ENCODE results near the gene TCEAL9. TPM values are rescaled to one million over a fixed set of nuclear protein-coding genes. Genes with fewer than 3 reads are reported as not detected.

Gene TCEAL9
- total RNA-seq, 2 experiments from 2014 or later: not detected

GRCh38 chrX:103362474-103362873, 6.2 kb downstream of the TCEAL9 start:
- H3K4me1 ChIP-seq (ENCODE audit: insufficient read depth, low read length): no peaks in the 10 kb centered on the region
- H3K4me3 Mint-ChIP-seq: no peak overlapping the region
- peaks cover 5% of the 10 kb centered on the region for H3K4me1 Mint-ChIP-seq (ENCODE audit: low read depth)
- no peak for ATAC-seq (ENCODE audit: poor library complexity)
- TF ChIP-seq, protein P1, sequence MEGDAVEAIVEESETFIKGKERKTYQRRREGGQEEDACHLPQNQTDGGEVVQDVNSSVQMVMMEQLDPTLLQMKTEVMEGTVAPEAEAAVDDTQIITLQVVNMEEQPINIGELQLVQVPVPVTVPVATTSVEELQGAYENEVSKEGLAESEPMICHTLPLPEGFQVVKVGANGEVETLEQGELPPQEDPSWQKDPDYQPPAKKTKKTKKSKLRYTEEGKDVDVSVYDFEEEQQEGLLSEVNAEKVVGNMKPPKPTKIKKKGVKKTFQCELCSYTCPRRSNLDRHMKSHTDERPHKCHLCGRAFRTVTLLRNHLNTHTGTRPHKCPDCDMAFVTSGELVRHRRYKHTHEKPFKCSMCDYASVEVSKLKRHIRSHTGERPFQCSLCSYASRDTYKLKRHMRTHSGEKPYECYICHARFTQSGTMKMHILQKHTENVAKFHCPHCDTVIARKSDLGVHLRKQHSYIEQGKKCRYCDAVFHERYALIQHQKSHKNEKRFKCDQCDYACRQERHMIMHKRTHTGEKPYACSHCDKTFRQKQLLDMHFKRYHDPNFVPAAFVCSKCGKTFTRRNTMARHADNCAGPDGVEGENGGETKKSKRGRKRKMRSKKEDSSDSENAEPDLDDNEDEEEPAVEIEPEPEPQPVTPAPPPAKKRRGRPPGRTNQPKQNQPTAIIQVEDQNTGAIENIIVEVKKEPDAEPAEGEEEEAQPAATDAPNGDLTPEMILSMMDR (IDR thresholded peaks at IDR 0.05): no peak
- peaks cover 4% of the 10 kb centered on the region for H3K27me3 Mint-ChIP-seq
- no peaks in the 10 kb centered on the region for H3K9me3 Mint-ChIP-seq
- H3K27me3 ChIP-seq (ENCODE audit: control insufficient read depth in 1 of 2, insufficient read depth in 2 of 2, low read length in 2 of 2): no peaks in the 10 kb centered on the region
- H3K36me3 Mint-ChIP-seq (ENCODE audit: low read depth): no peaks in the 10 kb centered on the region
- intact Hi-C loops (cut with DNase I, micrococcal nuclease): no loop called here
- no peak overlapping the region for H3K4me3 ChIP-seq (ENCODE audit: low read length)
- POLR2A ChIA-PET: no interaction called here
- H3K27ac ChIP-seq (ENCODE audit: low read depth in 1 of 2, low read length in 2 of 2): no peak overlapping the region
- DNase-seq: no peak
- no peaks in the 10 kb centered on the region for H3K9me3 ChIP-seq (ENCODE audit: control insufficient read depth in 1 of 2, insufficient read depth in 1 of 2, low read length in 2 of 2)
- H3K36me3 ChIP-seq (ENCODE audit: insufficient read depth, low read length): no peaks in the 10 kb centered on the region
- CTCF ChIA-PET: no interaction called here
- no peak overlapping the region for H3K27ac Mint-ChIP-seq

- ATAC-seq (ENCODE audit: poor library complexity) (no peak), DNase-seq (no peak)
- H3K27me3 ChIP-seq (ENCODE audit: control insufficient read depth in 1 of 2, insufficient read depth in 2 of 2, low read length in 2 of 2): no peaks in the 10 kb centered on the region
- no peak overlapping the region for H3K4me3 Mint-ChIP-seq
- ChIA-PET CTCF (no interaction called here), POLR2A (no interaction called here)
- H3K36me3 ChIP-seq (ENCODE audit: insufficient read depth, low read length): no peaks in the 10 kb centered on the region
- no peaks in the 10 kb centered on the region for H3K9me3 ChIP-seq (ENCODE audit: control insufficient read depth in 1 of 2, insufficient read depth in 1 of 2, low read length in 2 of 2)
- intact Hi-C loops (cut with DNase I, micrococcal nuclease): no loop called here
- H3K27ac Mint-ChIP-seq: no peak overlapping the region
- no peaks in the 10 kb centered on the region for H3K4me1 Mint-ChIP-seq (ENCODE audit: low read depth)
- no peak overlapping the region for H3K27ac ChIP-seq (ENCODE audit: low read depth in 1 of 2, low read length in 2 of 2)
- no peaks in the 10 kb centered on the region for H3K36me3 Mint-ChIP-seq (ENCODE audit: low read depth)
- H3K4me1 ChIP-seq (ENCODE audit: insufficient read depth, low read length): no peaks in the 10 kb centered on the region
- peaks cover 4% of the 10 kb centered on the region for H3K27me3 Mint-ChIP-seq
- TF ChIP-seq, protein P1 (IDR thresholded peaks at IDR 0.05): no peak
- no peak overlapping the region for H3K4me3 ChIP-seq (ENCODE audit: low read length)
- H3K9me3 Mint-ChIP-seq: no peaks in the 10 kb centered on the region
These were observed 6.7 kb downstream of the TCEAL9 start for GRCh38 chrX:103363046-103363445.

DNA sequence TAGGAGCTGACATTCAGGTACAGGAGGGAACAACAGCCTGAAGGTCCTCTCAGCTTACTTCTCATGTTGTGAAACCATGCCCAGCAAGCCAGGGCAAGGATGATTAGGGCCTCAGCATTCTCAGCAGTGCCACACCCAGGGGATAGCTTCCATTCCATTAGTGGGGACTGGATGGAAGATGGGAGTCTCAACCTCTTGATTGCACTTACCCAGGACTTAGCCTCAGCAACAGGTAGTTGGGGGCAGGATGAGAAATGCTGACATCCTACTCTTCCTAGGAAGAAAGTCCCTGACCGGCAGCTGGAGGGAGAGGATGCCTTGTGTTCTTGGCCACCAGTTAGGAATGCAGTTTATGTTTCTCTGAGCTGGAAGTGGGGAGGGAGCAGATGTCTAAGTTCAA, 11.2 kb downstream of the TCEAL9 start:
- DNase-seq: no peak
- Mint-ChIP-seq H3K9me3 (no peaks in the 10 kb centered on the region), H3K27me3 (peaks cover 4% of the 10 kb centered on the region), H3K4me3 (no peak overlapping the region), H3K27ac (no peak overlapping the region), H3K36me3 (ENCODE audit: low read depth) (no peaks in the 10 kb centered on the region), H3K4me1 (ENCODE audit: low read depth) (no peaks in the 10 kb centered on the region)
- TF ChIP-seq, protein P1 (IDR thresholded peaks at IDR 0.05): no peak
- CTCF ChIA-PET: no interaction called here
- H3K9me3 ChIP-seq (ENCODE audit: control insufficient read depth in 1 of 2, insufficient read depth in 1 of 2, low read length in 2 of 2): no peaks in the 10 kb centered on the region
- ATAC-seq (ENCODE audit: poor library complexity): no peak
- H3K27me3 ChIP-seq (ENCODE audit: control insufficient read depth in 1 of 2, insufficient read depth in 2 of 2, low read length in 2 of 2): no peaks in the 10 kb centered on the region
- H3K27ac ChIP-seq (ENCODE audit: low read depth in 1 of 2, low read length in 2 of 2): no peak overlapping the region
- no peaks in the 10 kb centered on the region for H3K4me1 ChIP-seq (ENCODE audit: insufficient read depth, low read length)
- intact Hi-C loops (cut with DNase I, micrococcal nuclease): no loop called here
- no peaks in the 10 kb centered on the region for H3K36me3 ChIP-seq (ENCODE audit: insufficient read depth, low read length)
- POLR2A ChIA-PET: no interaction called here
- H3K4me3 ChIP-seq (ENCODE audit: low read length): no peak overlapping the region

All from CD4-positive, alpha-beta T cell (primary cell).